HAP-1 (cell line): ENCODE data around the gene SPDYE4.
A peak's percentile ranks its signal among the peaks of the same experiment; 100 is the strongest.

Source experiments
- DNase-seq, 2 experiments: peaks; one replicate each; pipeline ENCODE4 v3.0.0-alpha.2; 2016 to 2020; ENCODE audit warnings: low spot score in 2 of 2
- H3K27me3 ChIP-seq: fragments of 250-450 bp; sonication (Bioruptor Pico); 2 replicates; pipeline ENCODE4 v1.5.1; 2020; ENCODE audit warnings: low read depth, mild to moderate bottlenecking, moderate library complexity
- H3K36me3 ChIP-seq: fragments of 250-450 bp; sonication (Bioruptor Pico); replicated peaks from 2 replicates; pipeline ENCODE4 v1.5.1; 2020; ENCODE audit warnings: mild to moderate bottlenecking
- H3K4me1 ChIP-seq: fragments of 250-450 bp; sonication (Bioruptor Pico); 2 replicates; pipeline ENCODE4 v1.5.1; 2020; ENCODE audit warnings: mild to moderate bottlenecking
- H3K4me3 ChIP-seq: fragments of 250-450 bp; sonication (Bioruptor Pico); 2 replicates; pipeline ENCODE4 v1.5.1; 2020; ENCODE audit warnings: mild to moderate bottlenecking, moderate library complexity
- H3K9me3 ChIP-seq: fragments of 250-450 bp; sonication (Bioruptor Pico); 2 replicates; pipeline ENCODE4 v1.5.1; 2020; ENCODE audit warnings: mild to moderate bottlenecking, moderate library complexity
- in situ Hi-C: fragments of 300-500 bp; cut with MboI; formaldehyde crosslinking; loops from 3 replicates; pipeline ENCODE4 v1.14.3; 2020; ENCODE audit warnings: low sequenced_read_pairs, inconsistent platforms, mixed read lengths

SPDYE4 gene

GRCh38 chr17:8742274-8742673 lies 16.1 kb downstream of the SPDYE4 start:
- in situ Hi-C loops = loop anchor here (10.0 to 25.0 kb wide), 3 partner anchors 327 to 680 kb away; partner anchors contain the start of gene RPL26
- Histone ChIP-seq H3K36me3 (no peaks in the 10 kb centered on the region), H3K4me3 (no peak overlapping the region)

GRCh38 chr17:8741771-8742170 lies 16.6 kb downstream of the SPDYE4 start:
- no peak for DNase-seq
- H3K27me3 ChIP-seq = 0 out of 2 replicates have a peak, but pooled peaks cover 4% of the 10 kb centered on the region
- H3K4me1 ChIP-seq = no peaks in the 10 kb centered on the region; the same call in 1 of the 2 replicates
- in situ Hi-C loops = loop anchor here (10.0 to 25.0 kb wide), 3 partner anchors 327 to 679 kb away; partner anchors contain the start of gene RPL26
- no peaks in the 10 kb centered on the region for H3K36me3 ChIP-seq
- H3K9me3 ChIP-seq = no peaks in the 10 kb centered on the region
- no peak overlapping the region for H3K4me3 ChIP-seq

More at GRCh38 chr17:8742274-8742673, 16.1 kb downstream of the SPDYE4 start:
- no peaks in the 10 kb centered on the region for H3K9me3 ChIP-seq
- H3K27me3 ChIP-seq = peaks cover 6% of the 10 kb centered on the region; the same call in 1 of the 2 replicates
- DNase-seq = no peak
- no peaks in the 10 kb centered on the region; the same call in 1 of the 2 replicates for H3K4me1 ChIP-seq

GRCh38 chr17:8741366-8741765 lies 17.0 kb downstream of the SPDYE4 start:
- no peaks in the 10 kb centered on the region; the same call in 1 of the 2 replicates for H3K4me1 ChIP-seq
- H3K9me3 ChIP-seq = no peaks in the 10 kb centered on the region
- peaks cover 3% of the 10 kb centered on the region; the same call in 1 of the 2 replicates for H3K27me3 ChIP-seq
- in situ Hi-C loops = loop anchor here (10.0 to 25.0 kb wide), 3 partner anchors 327 to 679 kb away; partner anchors contain the start of gene RPL26
- H3K36me3 ChIP-seq = no peaks in the 10 kb centered on the region
- no peak overlapping the region for H3K4me3 ChIP-seq
- no peak for DNase-seq

GRCh38 chr17:8740486-8740885 lies 17.9 kb downstream of the SPDYE4 start:
- Histone ChIP-seq H3K4me3 (no peak overlapping the region), H3K9me3 (no peaks in the 10 kb centered on the region), H3K4me1 (no peaks in the 10 kb centered on the region), H3K36me3 (no peaks in the 10 kb centered on the region), H3K27me3 (peaks cover 2% of the 10 kb centered on the region; the same call in 1 of the 2 replicates)
- DNase-seq = peak in 1 of 2 experiments; percentile 21
- in situ Hi-C loops = loop anchor here (10.0 to 25.0 kb wide), 3 partner anchors 326 to 678 kb away; partner anchors contain the start of gene RPL26

- no peaks in the 10 kb centered on the region for H3K36me3 ChIP-seq
- no peaks in the 10 kb centered on the region for H3K9me3 ChIP-seq
- in situ Hi-C loops = loop anchor here (25.0 kb wide), 1 partner anchor 677 kb away; no protein-coding TSS in a partner anchor
- H3K4me1 ChIP-seq = no peaks in the 10 kb centered on the region
- peak in 1 of 2 experiments; percentile 29 for DNase-seq
- no peak overlapping the region for H3K4me3 ChIP-seq
- peaks cover 2% of the 10 kb centered on the region; the same call in 1 of the 2 replicates for H3K27me3 ChIP-seq
Observed at GRCh38 chr17:8739097-8739496, 19.2 kb downstream of the SPDYE4 start.

GRCh38 chr17:8736796-8737195 lies 21.6 kb downstream of the SPDYE4 start:
- in situ Hi-C loops = loop anchor here (25.0 kb wide), 1 partner anchor 674 kb away; no protein-coding TSS in a partner anchor
- no peaks in the 10 kb centered on the region for H3K4me1 ChIP-seq
- H3K27me3 ChIP-seq = peaks cover 2% of the 10 kb centered on the region; the same call in 1 of the 2 replicates

GRCh38 chr17:8736362-8736761 lies 22.0 kb downstream of the SPDYE4 start:
- no peak for DNase-seq
- Histone ChIP-seq H3K4me3 (no peak overlapping the region), H3K4me1 (no peaks in the 10 kb centered on the region), H3K27me3 (peaks cover 2% of the 10 kb centered on the region; the same call in 1 of the 2 replicates), H3K36me3 (no peaks in the 10 kb centered on the region), H3K9me3 (no peaks in the 10 kb centered on the region)
- in situ Hi-C loops = loop anchor here (25.0 kb wide), 1 partner anchor 674 kb away; no protein-coding TSS in a partner anchor

More at GRCh38 chr17:8736796-8737195, 21.6 kb downstream of the SPDYE4 start:
- Histone ChIP-seq H3K9me3 (no peaks in the 10 kb centered on the region), H3K36me3 (no peaks in the 10 kb centered on the region), H3K4me3 (no peak overlapping the region)
- DNase-seq = no peak

- Histone ChIP-seq H3K27me3 (peaks cover 2% of the 10 kb centered on the region; the same call in 1 of the 2 replicates), H3K36me3 (no peaks in the 10 kb centered on the region), H3K9me3 (no peaks in the 10 kb centered on the region), H3K4me1 (no peaks in the 10 kb centered on the region), H3K4me3 (no peak overlapping the region)
- in situ Hi-C loops = loop anchor here (25.0 kb wide), 1 partner anchor 673 kb away; no protein-coding TSS in a partner anchor
- no peak for DNase-seq
Observed at GRCh38 chr17:8735336-8735939, 22.9 kb downstream of the SPDYE4 start.

GRCh38 chr17:8734876-8735275 lies 23.5 kb downstream of the SPDYE4 start:
- in situ Hi-C loops = loop anchor here (25.0 kb wide), 1 partner anchor 673 kb away; no protein-coding TSS in a partner anchor
- Histone ChIP-seq H3K9me3 (no peaks in the 10 kb centered on the region), H3K36me3 (no peaks in the 10 kb centered on the region), H3K27me3 (peaks cover 2% of the 10 kb centered on the region; the same call in 1 of the 2 replicates), H3K4me1 (no peaks in the 10 kb centered on the region), H3K4me3 (no peak overlapping the region)
- DNase-seq = no peak

- Histone ChIP-seq H3K9me3 (no peaks in the 10 kb centered on the region), H3K36me3 (no peaks in the 10 kb centered on the region), H3K27me3 (peaks cover 2% of the 10 kb centered on the region; the same call in 1 of the 2 replicates), H3K4me3 (no peak overlapping the region), H3K4me1 (no peaks in the 10 kb centered on the region)
- DNase-seq = no peak
- in situ Hi-C loops = loop anchor here (25.0 kb wide), 1 partner anchor 670 kb away; no protein-coding TSS in a partner anchor
Observed at GRCh38 chr17:8732406-8733085, 25.8 kb downstream of the SPDYE4 start.

- no peaks in the 10 kb centered on the region; the same call in 1 of the 2 replicates for H3K27me3 ChIP-seq
- H3K36me3 ChIP-seq = no peaks in the 10 kb centered on the region
- no peaks in the 10 kb centered on the region for H3K9me3 ChIP-seq
- no peak overlapping the region for H3K4me3 ChIP-seq
- H3K4me1 ChIP-seq = no peaks in the 10 kb centered on the region
- DNase-seq = no peak
- in situ Hi-C loops = loop anchor here (25.0 kb wide), 1 partner anchor 668 kb away; no protein-coding TSS in a partner anchor
Observed at GRCh38 chr17:8729860-8730259, 28.5 kb downstream of the SPDYE4 start.

- in situ Hi-C loops = loop anchor here (25.0 kb wide), 1 partner anchor 667 kb away; no protein-coding TSS in a partner anchor
- no peaks in the 10 kb centered on the region for H3K36me3 ChIP-seq
- no peak overlapping the region for H3K4me3 ChIP-seq
- H3K9me3 ChIP-seq = no peaks in the 10 kb centered on the region
- no peaks in the 10 kb centered on the region for H3K4me1 ChIP-seq
- no peaks in the 10 kb centered on the region; the same call in 1 of the 2 replicates for H3K27me3 ChIP-seq
- no peak for DNase-seq
Observed at GRCh38 chr17:8729421-8729820, 28.9 kb downstream of the SPDYE4 start.

- in situ Hi-C loops = loop anchor here (25.0 kb wide), 1 partner anchor 667 kb away; no protein-coding TSS in a partner anchor
- DNase-seq = no peak
- Histone ChIP-seq H3K4me1 (no peaks in the 10 kb centered on the region), H3K27me3 (no peaks in the 10 kb centered on the region; the same call in 1 of the 2 replicates), H3K36me3 (no peaks in the 10 kb centered on the region), H3K4me3 (no peak overlapping the region), H3K9me3 (no peaks in the 10 kb centered on the region)
Observed at GRCh38 chr17:8728971-8729370, 29.4 kb downstream of the SPDYE4 start.
